Thyroid gland (tissue), 4 donors: ENCODE data around the gene C1orf216.

ENCODE experiments used
- CTCF ChIP-seq, 6 experiments: fragments of 200-600 bp in 3 of 6; fragments of 450-650 bp in 3 of 6; sonication (generic) in 3 of 6; IDR thresholded peaks; one replicate each; pipeline ENCODE4 v1.5.1; 2016 to 2019; ENCODE audit warnings: antibody characterized with exemption in 6 of 6, mild to moderate bottlenecking in 2 of 6, inconsistent platforms in 1 of 6, moderate library complexity in 1 of 6
- POLR2A ChIP-seq, 2 donors: fragments of 450-650 bp; IDR thresholded peaks; one replicate each; pipeline ENCODE4 v1.6.1; 2017; ENCODE audit warnings: antibody characterized with exemption in 2 of 2, mild to moderate bottlenecking in 2 of 2, moderate library complexity in 1 of 2

GRCh38 chr1:35688161-35688560, 30.5 kb downstream of the C1orf216 start:
- TF ChIP-seq CTCF (IDR thresholded peaks at IDR 0.05): no peak
- no peak for TF ChIP-seq POLR2A (IDR thresholded peaks at IDR 0.05)
